GM19351 (cell line): ENCODE data around the gene MPI.

ENCODE experiments used
- ATAC-seq: cut with Tn5 transposase; IDR thresholded peaks from one replicate; pipeline ENCODE4 v1.9.1; 2021; ENCODE audit warnings: mild to moderate bottlenecking, moderate library complexity; ENCODE audit not compliant: unreplicated experiment

MPI gene

GRCh38 chr15:74889883-74890664 is at the start of gene MPI:
MPI (plus strand) TSS chr15:74890042; CDS start chr15:74890074, 32 bp downstream.
- peak; percentile 95 for ATAC-seq

- ATAC-seq, result no peak
Measured at GRCh38 chr15:74840851-74841775, 48.7 kb upstream of the MPI start.

DNA sequence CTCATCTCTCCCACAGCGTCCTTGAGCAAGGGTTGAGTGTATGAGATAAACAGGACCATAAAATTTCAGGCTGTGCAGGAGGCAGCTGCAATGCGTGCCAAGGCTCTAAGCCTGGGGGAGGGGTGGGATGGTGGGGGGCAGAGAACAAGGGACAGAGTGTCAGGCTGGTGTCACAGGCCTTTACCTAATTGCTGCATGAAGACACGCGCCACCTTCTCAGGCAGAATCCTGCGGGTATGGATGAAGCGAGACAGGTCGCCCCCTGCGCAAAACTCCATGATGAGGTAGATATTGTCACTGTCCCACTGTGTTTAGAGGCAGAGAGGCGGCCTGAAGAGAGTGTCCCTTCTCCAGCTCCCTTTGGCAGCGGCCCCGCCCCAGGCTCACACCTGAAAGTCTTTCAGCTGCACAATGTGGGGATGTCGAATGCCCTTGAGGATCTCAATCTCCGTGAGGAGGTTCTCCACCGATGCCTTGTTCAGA is 47.9 kb upstream of the MPI start:
- no peak for ATAC-seq

- ATAC-seq, result peak; percentile 81
Measured at GRCh38 chr15:74842581-74843444, 47.0 kb upstream of the MPI start, which contains the start of gene ULK3. ULK3 (minus strand) TSS chr15:74843156; CDS start chr15:74843105, 51 bp downstream.

- no peak for ATAC-seq
Measured at GRCh38 chr15:74843445-74843828, 46.4 kb upstream of the MPI start.

- no peak for ATAC-seq
Measured at GRCh38 chr15:74843891-74844299, 45.9 kb upstream of the MPI start.

GRCh38 chr15:74844319-74845207 is 45.3 kb upstream of the MPI start:
- ATAC-seq, result no peak

DNA sequence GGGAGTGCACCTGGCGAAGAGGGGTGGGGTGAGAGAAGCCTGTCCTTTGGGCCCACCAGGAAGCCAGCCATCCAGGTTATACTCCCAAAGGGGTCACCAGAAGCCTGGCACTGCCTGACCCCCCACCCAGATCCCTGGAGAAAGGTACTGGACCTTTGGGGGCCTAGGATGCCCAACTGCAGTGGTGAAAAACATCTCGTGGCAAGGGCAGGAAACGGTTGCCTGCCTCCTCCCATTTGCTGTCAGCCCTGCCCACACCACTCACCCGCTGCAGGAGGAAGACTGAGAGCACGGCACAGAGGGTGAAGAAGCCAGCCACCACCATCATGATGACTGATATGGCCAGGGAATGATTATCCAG is 44.7 kb upstream of the MPI start:
- no peak for ATAC-seq

- no peak for ATAC-seq
Measured at GRCh38 chr15:74845581-74845980, 44.3 kb upstream of the MPI start.

GRCh38 chr15:74847432-74847831 is 42.4 kb upstream of the MPI start:
- no peak for ATAC-seq

GRCh38 chr15:74850393-74850792 is 39.4 kb upstream of the MPI start:
- ATAC-seq, result no peak

- ATAC-seq, result no peak
Measured at GRCh38 chr15:74851960-74852359, 37.9 kb upstream of the MPI start.

DNA sequence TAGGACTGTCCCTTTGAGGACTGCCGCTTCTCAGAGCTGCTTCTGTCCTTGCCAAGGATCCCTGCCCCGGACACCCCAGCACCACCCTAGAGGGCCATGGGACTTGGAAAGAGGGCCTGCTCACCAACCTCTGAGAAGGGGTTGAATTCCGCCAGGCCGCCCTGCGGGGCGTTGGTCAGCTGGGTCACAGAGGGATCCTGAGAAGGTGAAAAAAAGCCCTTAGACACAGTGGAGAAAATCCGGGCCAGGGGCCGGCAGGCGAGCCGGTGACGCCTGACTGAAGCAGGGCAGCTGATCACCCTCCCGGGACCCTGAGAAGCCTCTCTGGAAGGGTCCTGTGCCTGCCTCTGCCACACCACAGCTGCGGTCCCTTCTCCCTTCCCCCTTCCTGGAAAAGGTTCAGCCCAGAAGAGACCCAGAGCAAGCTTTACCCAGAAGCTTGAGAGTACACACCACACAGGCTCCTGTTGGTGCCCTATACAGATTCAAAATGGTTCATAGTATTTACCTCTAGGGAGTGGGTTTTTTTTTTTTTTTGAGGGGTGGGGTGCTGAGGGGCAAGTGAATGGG is 35.3 kb upstream of the MPI start:
- no peak for ATAC-seq

DNA sequence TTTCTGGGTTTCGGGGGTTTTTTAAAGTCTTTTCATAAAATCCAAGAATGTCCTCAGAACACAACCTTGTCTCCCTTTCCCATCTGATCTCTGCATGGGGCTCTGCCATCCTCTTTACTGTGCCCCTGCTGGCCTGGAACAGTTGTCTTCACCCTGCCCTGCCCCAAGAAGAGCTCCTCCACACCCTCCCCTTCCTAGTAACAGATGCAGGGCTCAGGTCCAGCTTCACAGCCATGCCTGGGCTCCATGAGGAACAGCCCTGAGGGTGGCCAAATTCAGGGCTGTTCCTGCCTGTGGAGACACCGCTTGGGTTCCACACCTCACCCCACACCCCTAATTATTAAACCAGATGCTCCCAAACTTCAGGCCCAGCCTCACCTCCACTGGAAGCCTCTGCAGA is 34.0 kb upstream of the MPI start:
- ATAC-seq, result no peak

DNA sequence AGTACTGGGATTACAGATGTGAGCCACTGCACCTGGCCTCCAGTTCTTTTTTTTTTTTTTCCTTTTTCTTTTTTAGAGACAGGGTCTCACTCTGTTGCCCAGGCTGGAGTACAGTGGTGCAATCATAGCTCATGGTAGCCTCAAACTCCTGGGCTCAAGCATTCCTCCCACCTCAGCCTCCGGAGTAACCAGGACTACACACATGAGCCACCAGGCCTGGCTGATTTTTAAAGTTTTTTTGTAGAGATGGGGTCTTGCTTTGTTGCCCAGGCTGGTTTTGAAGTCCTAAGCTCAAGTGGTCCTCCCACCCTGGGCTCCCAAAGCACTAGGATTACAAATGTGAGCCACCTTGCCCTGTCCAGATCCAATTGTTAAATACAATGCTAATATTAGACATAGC is 33.3 kb upstream of the MPI start:
- ATAC-seq, result no peak

GRCh38 chr15:74857082-74857655 is 32.7 kb upstream of the MPI start:
- peak; percentile 80 for ATAC-seq

- no peak for ATAC-seq
Measured at GRCh38 chr15:74857671-74858368, 32.0 kb upstream of the MPI start.

DNA sequence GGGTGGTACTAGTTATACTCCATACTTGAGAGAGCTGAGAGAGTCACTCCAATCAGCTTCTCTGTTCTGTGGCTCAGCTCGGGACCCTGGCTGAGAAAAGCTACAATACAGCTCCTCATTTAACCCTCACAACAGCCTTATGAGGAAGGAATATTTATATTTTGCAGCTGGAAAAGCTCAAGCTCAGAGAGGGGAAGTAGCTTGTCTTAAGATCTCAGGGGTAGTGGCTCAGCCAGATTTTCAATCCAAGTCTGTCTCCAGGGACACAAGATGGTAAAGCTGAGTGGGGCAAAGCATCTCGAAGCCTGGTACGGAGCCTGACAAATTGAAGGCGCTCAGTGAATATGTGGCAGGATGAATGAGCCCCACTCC is 31.5 kb upstream of the MPI start:
- ATAC-seq, result no peak
